NCI-H82 treated with DMSO at 0.1 percent for 48 hours (cell line): Measurements from ENCODE around the gene PIK3R2.

Source experiments
- DNase-seq: peaks from one replicate; lab custom pipeline; 2025; ENCODE audit not compliant: unreplicated experiment; lab: John Stamatoyannopoulos, UW

PIK3R2 gene

DNA sequence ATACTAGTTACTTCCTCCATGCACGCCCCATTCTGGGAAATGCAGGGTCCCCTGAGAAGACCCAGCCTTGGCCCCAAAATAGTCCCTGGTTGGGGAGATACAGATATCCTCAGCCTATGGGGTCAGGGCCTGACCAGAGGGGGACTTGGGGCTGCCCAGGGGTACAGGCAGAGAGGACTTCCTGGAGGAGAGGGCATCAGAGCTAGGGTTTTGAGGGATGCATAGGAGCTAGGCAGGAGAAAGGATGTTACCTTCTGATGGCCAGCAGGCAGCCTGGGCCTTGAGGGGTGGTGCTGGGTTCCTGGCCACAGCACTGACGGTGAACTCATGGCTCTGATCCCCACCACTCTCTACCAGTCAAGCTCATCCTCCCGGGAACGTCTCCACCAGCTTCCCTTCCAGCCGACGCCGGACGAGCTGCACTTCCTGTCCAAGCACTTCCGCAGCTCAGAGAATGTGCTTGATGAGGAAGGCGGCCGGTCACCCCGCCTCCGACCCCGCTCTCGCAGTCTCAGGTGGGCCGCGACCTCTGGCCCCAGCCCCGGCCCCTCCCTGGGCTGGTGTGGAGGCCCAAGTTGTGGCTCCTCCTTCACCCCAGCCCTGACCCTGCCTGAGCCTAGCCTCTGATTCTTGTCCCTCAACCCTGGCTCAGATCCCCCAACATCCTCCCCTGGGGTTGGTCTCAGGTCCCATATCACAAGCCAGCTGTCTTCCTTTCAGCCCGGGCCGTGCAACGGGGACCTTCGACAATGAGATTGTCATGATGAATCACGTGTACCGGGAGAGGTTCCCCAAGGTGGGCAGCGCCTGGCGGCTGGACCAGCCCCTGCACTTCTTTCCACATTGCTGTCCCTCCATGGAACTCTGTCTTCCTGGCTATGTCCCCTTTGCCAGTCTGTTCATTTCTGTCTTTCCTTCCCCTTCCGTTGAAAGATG, 29.8 kb upstream of the PIK3R2 start:
- DNase-seq, result no peak

DNA sequence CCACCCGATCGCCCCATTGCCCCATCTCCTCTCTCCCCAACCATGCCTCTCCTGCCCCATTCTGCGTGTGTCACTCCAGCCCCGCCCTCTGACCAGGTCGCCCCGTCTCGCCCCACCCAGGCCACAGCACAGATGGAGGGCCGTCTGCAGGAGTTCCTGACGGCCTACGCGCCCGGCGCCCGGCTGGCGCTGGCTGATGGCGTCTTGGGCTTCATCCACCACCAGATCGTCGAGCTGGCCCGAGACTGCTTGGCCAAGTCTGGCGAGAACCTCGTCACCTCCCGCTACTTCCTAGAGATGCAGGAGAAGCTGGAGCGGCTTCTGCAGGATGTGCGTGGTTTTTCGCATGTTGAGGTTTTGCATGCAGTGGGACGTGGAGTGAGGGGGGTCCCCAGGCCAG, 29.1 kb upstream of the PIK3R2 start:
- DNase-seq, result no peak

DNA sequence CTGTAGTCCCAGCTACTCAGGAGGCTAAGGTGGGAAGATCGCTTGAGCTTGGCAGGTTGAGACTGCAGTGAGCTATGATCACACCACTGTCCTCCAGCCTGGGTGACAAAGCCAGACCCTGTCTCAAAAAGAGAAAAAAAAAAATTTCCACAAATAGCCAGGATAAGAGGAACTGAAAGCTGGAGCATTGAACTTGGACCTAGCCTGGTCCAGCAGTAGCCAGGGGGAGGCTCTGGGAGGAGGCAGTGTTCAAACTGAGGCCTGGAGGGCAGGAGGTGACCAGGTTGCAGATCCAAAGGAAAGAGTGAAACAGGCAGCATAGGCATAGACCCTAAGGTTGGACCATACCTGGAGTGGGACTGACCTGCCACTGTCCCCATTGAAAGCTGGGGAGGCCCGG, 26.9 kb upstream of the PIK3R2 start:
- DNase-seq, result no peak

DNA sequence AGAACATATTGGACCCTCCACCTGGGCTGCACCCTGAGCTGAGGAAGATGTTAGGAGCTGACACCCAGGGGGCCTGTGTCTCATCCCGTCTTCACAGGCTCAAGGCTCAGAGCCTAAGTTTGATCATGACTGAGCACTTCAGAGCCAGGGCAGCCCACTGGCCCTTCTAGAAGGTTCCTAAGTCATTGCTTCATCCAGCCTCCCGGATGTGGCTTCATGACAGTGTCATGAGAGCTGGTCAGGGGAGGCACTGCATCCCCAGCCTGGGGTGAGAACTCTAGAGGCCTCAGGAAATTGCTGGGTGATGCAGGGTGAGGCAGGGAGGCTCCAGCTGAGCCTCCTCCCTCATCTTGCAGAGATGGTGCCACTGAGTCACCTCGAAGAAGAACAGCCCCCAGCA, 24.9 kb upstream of the PIK3R2 start:
- DNase-seq, result no peak

DNA sequence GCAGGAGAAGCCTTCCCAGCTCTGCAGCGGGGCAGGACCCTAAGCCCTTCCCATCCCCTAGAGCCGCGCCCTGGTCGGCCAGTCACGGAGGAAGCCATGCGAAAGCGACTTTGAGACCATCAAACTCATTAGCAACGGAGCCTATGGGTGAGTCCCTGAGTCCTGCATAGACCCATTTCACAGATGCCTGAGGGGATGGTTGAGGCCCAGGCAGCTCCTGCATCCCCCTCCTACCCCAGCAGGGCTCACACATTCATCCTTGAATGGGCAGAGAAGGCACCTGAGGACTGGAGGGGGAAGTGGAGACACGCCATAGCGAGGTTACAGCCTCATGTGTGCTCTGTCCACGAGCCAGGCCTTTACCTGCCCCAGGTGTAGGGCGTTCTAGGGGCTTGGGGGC, 24.2 kb upstream of the PIK3R2 start:
- no peak for DNase-seq

DNA sequence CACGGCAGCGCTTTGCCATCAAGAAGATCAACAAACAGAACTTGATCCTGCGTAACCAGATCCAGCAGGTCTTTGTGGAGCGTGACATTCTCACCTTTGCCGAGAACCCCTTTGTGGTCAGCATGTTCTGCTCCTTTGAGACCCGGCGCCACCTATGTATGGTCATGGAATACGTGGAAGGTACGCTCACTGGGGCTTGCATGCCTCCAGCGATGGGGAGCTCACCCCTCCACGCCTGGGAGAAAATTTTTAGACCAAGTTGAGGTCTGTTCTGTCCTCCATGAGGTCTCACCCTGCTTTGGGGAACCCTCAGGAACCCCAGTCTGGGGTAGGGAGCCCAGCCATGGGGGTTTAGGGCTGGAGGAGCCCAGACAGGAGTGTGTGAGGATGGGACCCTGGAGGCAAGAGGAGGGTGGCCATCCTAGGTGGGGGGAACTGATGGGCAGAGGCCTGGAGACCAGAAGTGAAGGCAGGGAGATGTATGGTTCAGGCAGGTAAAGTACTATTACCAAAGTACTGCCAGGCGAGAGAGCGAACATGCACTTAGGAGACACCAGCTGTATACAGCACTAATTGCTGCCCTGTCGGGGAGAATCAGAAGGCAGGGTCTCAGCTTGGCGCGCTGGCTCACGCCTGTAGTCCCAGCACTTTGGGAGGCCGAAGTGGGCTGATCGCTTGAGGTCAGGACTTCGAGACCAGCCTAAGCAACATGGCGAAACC, 22.3 kb upstream of the PIK3R2 start:
- DNase-seq, result no peak

DNA sequence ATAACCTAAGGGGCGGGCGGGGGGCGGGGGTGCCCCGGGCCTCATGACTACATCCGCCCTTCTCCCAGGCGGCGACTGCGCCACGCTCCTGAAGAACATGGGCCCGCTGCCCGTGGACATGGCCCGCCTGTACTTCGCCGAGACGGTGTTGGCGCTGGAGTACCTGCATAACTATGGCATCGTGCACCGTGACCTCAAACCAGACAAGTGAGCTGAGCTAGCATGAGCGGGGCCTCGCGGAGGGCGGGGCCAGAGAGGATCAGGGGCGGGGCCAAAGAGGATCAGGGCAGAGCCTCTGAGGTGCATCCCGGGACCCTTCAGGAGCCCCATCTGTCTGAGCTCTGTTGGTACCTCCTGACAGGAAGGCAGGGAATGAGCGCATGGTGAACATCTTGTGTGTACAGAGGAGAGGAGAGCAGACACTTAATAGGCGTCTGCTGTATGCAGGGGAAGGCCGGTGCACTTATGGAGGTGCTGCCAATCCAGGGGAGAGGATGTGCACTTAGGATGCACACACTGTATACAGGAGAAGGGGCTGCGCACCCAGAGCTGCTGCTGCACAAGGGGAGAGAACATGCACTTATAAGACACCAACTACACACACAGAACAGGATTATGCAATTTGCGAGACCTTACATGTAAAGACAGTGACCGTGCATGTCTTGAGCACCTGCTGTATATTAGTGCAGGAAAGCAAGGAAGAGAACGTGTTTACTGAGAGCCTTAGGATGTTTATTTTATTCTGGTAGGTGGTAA, 20.9 kb upstream of the PIK3R2 start:
- no peak for DNase-seq

DNA sequence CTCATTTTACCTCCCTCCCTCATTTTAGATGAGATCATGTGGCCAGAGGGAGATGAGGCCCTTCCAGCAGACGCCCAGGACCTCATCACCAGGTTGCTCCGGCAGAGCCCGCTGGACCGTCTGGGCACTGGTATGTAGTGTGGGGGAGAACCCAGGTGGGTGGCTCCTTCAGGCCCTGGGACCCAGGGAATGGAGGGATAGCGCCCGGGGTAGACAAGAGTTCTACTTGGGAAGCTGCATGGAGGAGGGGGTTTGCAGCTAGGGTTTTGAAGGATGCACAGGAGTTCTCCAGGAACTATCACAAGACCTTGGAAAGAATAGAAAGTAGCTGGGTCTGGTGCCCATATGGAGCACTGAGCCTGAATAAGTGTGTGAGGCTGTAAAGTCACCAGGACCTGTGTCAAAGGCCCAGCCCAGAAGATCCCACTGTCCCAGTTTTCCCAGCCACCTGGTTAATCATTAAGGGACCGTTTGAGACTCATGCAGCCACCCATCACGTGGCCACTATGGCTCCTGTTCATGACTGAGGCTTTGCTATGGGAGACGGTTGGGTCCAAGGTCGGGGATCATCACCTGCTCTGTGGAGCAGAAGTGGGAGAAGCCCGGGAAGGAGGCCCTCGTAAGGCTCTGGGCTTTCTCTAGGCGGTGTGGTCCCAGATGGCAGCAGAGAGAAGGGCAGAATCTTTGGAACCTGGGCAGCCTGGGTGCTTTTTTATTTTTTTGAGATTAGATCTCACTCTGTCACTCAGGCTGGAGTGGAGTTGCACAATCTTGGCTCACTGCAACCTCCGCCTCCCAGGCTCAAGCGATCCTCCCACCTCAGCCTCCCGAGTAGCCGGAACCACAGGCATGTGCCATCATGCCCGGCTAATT, 17.0 kb upstream of the PIK3R2 start:
- DNase-seq, result no peak

DNA sequence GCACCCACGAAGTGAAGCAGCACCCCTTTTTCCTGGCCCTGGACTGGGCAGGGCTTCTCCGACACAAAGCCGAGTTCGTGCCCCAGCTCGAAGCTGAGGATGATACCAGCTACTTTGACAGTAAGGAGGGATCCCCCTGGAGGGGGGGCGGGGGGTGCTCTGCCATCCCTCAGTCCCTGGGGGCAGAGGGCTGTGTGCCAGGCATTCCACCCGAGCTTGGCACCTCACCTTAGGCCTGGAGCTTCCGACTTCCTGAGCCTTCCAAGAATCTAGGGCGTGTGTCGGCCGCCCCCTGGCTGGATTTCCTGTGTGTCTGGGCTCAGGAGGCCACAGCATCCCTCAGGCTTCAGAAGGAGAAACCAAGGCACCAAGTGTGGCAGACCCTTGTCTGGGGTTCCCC, 15.7 kb upstream of the PIK3R2 start:
- no peak for DNase-seq

DNA sequence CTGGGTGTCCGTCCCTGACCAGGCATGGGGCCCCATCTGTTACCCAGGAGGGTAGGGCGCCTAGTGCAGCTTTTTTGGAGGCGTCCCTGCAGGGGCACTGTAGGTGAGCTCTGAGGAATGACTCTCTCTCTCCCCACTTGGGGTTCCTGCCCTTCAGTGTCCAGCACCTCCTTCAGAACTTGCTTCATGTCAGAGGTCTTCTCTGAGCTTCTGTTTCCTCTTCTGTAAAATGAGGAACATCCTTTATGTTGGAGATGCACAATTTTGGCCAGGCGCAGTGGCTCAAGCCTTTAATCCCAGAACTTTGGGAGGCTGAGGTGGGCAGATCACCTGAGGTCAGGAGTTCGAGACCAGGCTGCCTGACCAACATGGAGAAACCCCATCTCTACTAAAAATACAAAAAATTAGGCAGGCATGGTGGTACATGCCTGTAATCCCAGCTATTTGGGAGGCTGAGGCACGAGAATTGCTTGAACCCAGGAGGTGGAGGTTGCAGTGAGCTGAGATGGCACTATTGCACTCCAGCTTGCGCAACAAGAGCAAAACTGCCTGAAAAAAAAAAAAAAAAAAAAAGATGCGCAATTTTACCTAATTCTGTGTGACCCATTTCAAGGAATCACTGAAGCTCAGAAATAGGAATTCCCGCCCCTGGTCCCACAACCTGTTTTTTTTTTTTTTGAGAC, 15.2 kb upstream of the PIK3R2 start:
- DNase-seq, result no peak

DNA sequence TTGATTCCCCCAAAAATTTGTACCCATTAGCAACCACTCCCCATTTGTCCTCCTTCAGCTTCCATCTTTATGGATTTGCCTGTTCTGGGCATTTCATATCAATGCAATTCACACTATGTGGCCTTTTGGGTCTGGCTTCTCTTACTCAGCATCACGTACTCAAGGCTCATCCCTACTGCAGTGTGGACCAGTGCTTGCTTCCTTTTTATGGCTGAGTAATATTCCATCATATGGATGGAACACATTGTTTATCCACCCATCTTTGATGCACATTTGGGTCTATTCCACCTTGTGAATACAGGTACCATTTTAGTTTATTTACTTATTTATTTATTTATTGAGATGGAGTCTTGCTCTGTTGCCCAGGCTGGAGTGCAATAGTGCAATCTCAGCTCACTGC, 12.5 kb upstream of the PIK3R2 start:
- DNase-seq, result no peak

DNA sequence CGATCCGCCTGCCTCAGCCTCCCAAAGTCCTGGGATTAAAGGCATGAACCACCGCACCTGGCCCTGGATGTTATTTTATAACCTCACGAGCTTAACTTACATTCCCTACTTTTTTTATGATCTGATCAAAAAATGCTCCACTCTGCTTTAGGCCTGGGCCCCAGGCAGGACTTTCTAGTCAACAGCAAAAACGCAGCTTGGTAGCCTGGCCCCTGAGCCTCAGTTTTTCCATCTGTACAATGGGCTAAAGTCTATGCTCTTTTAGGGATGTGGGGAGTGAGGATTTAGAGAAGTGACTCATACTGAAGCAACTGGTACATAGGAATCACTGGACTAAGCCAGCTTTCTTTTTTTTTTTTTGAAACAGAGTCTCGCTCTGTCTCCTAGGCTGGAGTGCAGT, 11.9 kb upstream of the PIK3R2 start:
- DNase-seq, result no peak

DNA sequence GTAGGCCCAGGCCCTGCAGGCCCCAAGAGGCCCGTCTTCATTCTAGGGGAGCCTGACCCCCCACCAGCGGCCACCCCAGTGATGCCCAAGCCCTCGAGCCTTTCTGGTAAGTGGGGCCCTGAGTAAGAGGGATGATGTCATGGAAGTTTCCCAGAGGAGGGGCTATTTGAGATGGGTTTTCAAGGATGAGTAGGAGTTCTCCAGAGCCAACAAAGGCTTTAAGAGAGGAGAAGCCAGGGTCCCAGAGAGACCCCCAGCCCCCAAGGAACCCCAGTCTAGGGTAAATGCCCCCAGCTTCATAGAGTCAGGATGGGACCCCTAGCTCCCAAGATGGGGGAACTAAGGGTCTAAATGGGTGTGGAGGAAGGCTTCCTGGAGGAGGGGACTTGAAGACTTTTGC, 9.1 kb upstream of the PIK3R2 start:
- DNase-seq, result no peak

DNA sequence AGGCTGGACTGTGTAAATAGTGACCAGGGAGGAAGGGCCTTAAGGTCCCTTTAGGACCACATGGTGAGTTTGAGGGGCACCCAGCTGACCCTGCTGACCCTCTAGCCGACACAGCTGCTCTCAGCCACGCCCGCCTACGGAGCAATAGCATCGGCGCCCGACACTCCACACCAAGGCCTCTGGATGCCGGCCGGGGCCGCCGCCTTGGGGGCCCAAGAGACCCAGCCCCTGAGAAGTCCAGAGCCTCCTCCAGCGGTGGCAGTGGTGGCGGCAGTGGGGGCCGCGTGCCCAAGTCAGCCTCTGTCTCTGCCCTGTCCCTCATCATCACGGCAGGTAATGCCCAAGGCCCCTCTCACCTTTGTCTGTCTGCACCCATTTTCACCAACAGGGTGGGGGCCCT, 8.6 kb upstream of the PIK3R2 start:
- no peak for DNase-seq

DNA sequence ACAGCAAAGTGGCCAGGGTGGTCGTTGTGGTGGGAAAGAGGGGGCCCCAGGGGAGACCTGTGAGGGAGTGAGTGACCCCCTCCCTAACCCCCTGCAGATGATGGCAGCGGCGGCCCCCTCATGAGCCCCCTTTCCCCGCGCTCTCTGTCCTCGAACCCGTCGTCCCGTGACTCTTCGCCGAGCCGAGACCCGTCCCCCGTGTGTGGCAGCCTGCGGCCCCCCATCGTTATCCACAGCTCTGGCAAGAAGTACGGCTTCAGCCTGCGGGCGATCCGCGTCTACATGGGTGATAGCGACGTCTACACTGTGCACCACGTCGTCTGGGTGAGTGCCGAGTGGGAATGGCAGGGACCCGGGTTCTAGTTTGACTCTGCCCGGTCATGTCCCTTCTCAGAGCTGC, 8.1 kb upstream of the PIK3R2 start:
- no peak for DNase-seq

DNA sequence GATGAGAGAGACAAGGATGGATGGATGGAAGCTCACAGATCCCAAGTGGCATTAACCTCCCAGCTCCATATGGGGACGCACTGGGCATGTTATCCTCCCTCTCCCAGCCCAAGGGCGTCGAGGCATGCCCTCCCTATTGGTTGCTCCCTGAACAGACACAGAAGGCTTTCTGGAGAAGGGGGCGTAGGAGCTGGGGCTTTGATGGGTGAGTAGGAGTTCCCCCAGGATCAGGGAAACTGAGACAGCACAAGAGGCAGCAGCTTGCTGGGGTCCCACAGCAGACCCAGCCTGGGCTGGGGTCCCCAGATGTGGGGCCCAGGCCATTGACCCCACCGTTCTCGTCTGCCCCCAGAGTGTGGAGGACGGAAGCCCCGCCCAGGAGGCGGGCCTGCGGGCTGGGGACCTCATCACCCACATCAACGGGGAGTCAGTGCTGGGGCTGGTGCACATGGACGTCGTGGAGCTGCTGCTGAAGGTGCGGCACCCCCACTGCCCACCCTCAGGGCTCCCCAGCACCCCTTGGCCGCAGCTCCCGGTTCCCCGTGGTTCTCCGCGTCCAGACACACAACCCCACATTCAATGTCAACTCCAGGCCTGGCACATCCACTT, 7.5 kb upstream of the PIK3R2 start:
- no peak for DNase-seq

DNA sequence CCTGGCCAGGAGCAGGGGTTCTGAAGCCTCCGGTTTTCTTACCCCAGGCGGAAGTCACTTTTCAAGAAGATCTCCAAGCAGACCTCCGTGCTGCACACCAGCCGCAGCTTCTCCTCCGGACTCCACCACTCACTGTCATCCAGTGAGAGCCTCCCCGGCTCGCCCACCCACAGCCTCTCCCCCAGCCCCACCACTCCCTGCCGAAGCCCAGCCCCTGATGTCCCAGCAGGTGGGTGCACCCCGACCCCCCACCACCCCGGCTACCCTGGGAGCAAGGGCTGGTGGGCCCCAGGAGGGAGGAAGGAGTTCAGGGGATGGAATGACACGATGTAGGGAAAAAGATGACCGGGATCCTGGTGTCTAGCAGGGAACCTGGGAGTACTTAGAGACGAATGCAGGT, 5.6 kb upstream of the PIK3R2 start:
- DNase-seq, result no peak

DNA sequence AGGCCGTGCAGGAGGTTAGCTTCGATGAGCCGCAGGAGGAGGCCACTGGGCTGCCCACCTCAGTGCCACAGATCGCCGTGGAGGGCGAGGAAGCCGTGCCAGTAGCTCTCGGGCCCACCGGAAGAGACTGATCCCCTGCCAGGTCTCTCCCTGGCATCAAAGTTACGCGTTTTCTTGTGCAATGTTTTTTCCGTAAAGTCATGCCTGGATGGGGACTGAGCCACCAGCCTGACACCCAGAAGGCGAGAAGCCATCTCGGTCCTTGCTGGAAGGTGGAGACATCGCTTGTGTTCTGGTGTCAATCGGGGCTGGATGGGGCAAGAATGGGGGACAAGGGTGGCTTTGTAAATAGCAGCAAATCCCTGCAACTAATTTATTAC, 3.4 kb upstream of the PIK3R2 start:
- no peak for DNase-seq

DNA sequence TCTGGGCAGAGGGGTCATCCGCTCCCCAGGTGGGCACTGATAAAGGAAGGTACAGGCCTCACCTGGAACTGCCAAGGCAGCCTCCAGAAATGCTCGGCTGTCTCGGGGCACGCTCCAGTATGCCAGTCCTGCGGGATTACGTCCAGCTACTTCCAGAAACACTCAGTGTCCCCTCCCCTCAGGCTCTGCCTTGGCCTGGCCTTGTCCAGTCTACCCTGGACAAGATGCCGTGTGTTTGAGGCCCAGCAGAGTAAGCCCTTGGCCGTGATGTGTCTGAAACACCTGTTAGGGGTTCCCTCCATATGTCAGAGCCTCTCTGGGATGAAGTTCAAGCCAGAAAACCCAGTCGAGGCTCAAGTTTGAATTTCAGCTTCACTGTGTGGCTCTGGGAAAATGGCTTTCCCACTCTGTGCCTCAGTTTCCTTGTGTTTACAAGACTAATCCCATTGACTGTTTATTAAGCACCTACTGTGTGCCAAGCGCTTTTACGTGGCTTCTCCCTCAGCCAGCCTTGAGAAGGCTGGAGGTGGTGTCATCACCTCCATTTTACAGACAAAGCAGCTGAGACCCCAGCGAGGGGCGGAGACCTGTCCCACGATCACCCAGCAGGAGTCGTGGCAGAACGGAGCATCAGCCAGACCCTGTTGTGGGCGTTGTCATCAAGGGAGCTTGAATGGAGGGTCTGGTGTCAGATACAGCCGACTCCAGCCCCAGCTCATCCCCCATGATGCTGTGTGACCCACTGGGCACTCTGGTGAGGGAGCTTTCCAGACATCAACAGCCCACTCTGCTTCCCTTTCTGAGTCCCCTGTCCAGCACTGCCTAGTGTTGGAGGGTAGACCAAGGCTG, 2.0 kb upstream of the PIK3R2 start:
- DNase-seq, result no peak
